K562 (cell line): ENCODE results near the gene COL4A6. TPM values are rescaled to one million over a fixed set of nuclear protein-coding genes. Genes with fewer than 3 reads are reported as not detected.
"Not testable (repeated sequence)": the region's sequence is repeated elsewhere in the genome, so short reads cannot be mapped to it uniquely, and the experiment has no call there.

Experiments
- ATAC-seq: fragments of 200-7000 bp; cut with Tn5 transposase; 3 replicates; pipeline ENCODE4 v1.9.1; 2020; ENCODE audit warnings: moderate library complexity
- BruUV-seq: library from RNA; stranded (reverse); fragments of 400-500 nt; replicated peaks from 2 replicates; lab custom pipeline; 2021; lab: Mats Ljungman, UMichigan
- CTCF ChIA-PET: fragments of 300-600 bp; formaldehyde crosslinking; extraction: SDS; loops from one replicate; lab custom pipeline; 2021; ENCODE audit warnings: low intra/inter-chr PET ratio; lab: Yijun Ruan, JAX
- POLR2A ChIA-PET: fragments of 300-600, 350-650 bp; sonication (Branson Sonifier 250); formaldehyde crosslinking; extraction: SDS; loops from one replicate; lab custom pipeline; 2021; ENCODE audit warnings: antibody characterized with exemption, inconsistent platforms; lab: Yijun Ruan, JAX
- DNase-seq, 4 experiments: peaks; one replicate each; pipeline versions ENCODE4 v3.0.0 to v3.0.0-alpha.2; 2011 to 2018; ENCODE audit warnings: low spot score in 3 of 4, mixed read lengths in 3 of 4; ENCODE audit errors: extremely low read depth in 1 of 4
- FAIRE-seq: peaks from 2 replicates; lab custom pipeline; 2011; peaks lifted over from hg19 to GRCh38; lab: Jason Lieb, UNC
- H2AFZ ChIP-seq: 2 replicates; pipeline ENCODE4 v1.6.0; 2011; ENCODE audit warnings: low read depth, low read length, control low read depth, inconsistent platforms
- H3K27ac ChIP-seq: fragments of 200-600 bp; 3 replicates; pipeline ENCODE4 v1.8.0; 2011; ENCODE audit warnings: low read depth, mild to moderate bottlenecking, control low read depth, inconsistent platforms, low read length, moderate library complexity, mixed read lengths; ENCODE audit errors: extremely low read depth
- H3K27me3 ChIP-seq, 2 experiments: fragments of 300-600 bp in 1 of 2; 2 replicates in 1 of 2; 3 replicates in 1 of 2; pipeline versions ENCODE4 v1.6.0 to v1.8.0; 2011; ENCODE audit warnings: inconsistent platforms in 2 of 2, low read length in 2 of 2, mild to moderate bottlenecking in 1 of 2, mixed read lengths in 1 of 2, moderate library complexity in 1 of 2; ENCODE audit not compliant: control insufficient read depth in 2 of 2, insufficient read depth in 2 of 2
- H3K36me3 ChIP-seq: fragments of 300-600 bp; 3 replicates; pipeline ENCODE4 v1.8.0; 2011; ENCODE audit warnings: mild to moderate bottlenecking, low read length, inconsistent platforms; ENCODE audit not compliant: control insufficient read depth, insufficient read depth
- H3K4me1 ChIP-seq, 2 experiments: fragments of 200-600 bp in 1 of 2; replicated peaks in 1 of 2; 2 replicates in 1 of 2; 3 replicates in 1 of 2; pipeline versions ENCODE4 v1.5.1 to v1.8.0; 2011; ENCODE audit warnings: inconsistent platforms in 2 of 2, low read length in 2 of 2, mild to moderate bottlenecking in 1 of 2, mixed read lengths in 1 of 2, moderate library complexity in 1 of 2; ENCODE audit not compliant: control insufficient read depth in 2 of 2, insufficient read depth in 2 of 2
- H3K4me2 ChIP-seq: 2 replicates; pipeline ENCODE4 v1.6.1; 2011; ENCODE audit warnings: low read length, control low read depth, inconsistent platforms, mixed read lengths; ENCODE audit not compliant: insufficient read depth
- H3K4me3 ChIP-seq: fragments of 200-600 bp; sonication (generic), shearing (Covaris generic); 2 replicates; pipeline ENCODE4 v1.5.1; 2016; ENCODE audit warnings: control low read depth, inconsistent platforms
- H3K79me2 ChIP-seq: fragments of 200-600 bp; 3 replicates; pipeline ENCODE4 v1.8.0; 2011; ENCODE audit warnings: low read length, inconsistent platforms; ENCODE audit not compliant: control insufficient read depth, insufficient read depth
- H3K9ac ChIP-seq, 2 experiments: 2 replicates each; pipeline versions ENCODE4 v1.6.0 to v1.6.1; 2011; ENCODE audit warnings: low read depth in 2 of 2, low read length in 2 of 2, control low read depth in 1 of 2, inconsistent platforms in 1 of 2, mild to moderate bottlenecking in 1 of 2, mixed read lengths in 1 of 2; ENCODE audit not compliant: insufficient read depth in 1 of 2
- H3K9me1 ChIP-seq: one replicate; pipeline ENCODE4 v1.6.0; 2011; ENCODE audit warnings: inconsistent platforms, mild to moderate bottlenecking, low read length, moderate library complexity; ENCODE audit not compliant: control insufficient read depth, insufficient read depth
- H3K9me3 ChIP-seq: replicated peaks from 2 replicates; pipeline ENCODE4 v1.5.1; 2011; ENCODE audit warnings: low read depth, low read length, inconsistent platforms; ENCODE audit not compliant: control insufficient read depth, insufficient read depth
- H4K20me1 ChIP-seq: replicated peaks from 2 replicates; pipeline ENCODE4 v1.6.1; 2011; ENCODE audit warnings: low read length, inconsistent platforms, mixed read lengths; ENCODE audit not compliant: control insufficient read depth, insufficient read depth
- CHD2 ChIP-seq: IDR thresholded peaks from 2 replicates; pipeline ENCODE4 v1.6.1; 2011; ENCODE audit warnings: low read depth, low read length
- FOXA3 ChIP-seq, 2 experiments: fragments of 450-650 bp in 1 of 2; sonication (generic) in 1 of 2; formaldehyde crosslinking; IDR thresholded peaks in 1 of 2; conservative IDR thresholded peaks in 1 of 2; 2 replicates each; pipeline versions ENCODE4 v1.4.0 to v1.8.0; 2020 to 2022; ENCODE audit warnings: mild to moderate bottlenecking in 2 of 2, missing genetic modification reagents in 1 of 2
- KDM5B ChIP-seq: fragments of 200-600 bp; sonication (generic); IDR thresholded peaks from 2 replicates; pipeline ENCODE4 v1.6.1; 2012; ENCODE audit warnings: low read depth, mild to moderate bottlenecking, moderate library complexity, low read length, control low read depth, inconsistent platforms; ENCODE audit not compliant: insufficient replicate concordance
- PHF8 ChIP-seq: fragments of 200-600 bp; sonication (generic); IDR thresholded peaks from 2 replicates; pipeline ENCODE4 v1.6.1; 2012; ENCODE audit warnings: mixed run types, mild to moderate bottlenecking, inconsistent platforms, low read length, moderate library complexity, borderline replicate concordance
- RBM25 ChIP-seq: fragments of 200-400 bp; formaldehyde crosslinking; IDR thresholded peaks from 2 replicates; pipeline ENCODE4 v1.6.1; 2018; ENCODE audit warnings: low read length, low read depth, moderate library complexity; ENCODE audit not compliant: severe bottlenecking
- RBM34 ChIP-seq: fragments of 200-400 bp; formaldehyde crosslinking; IDR thresholded peaks from 2 replicates; pipeline ENCODE4 v1.6.1; 2018; ENCODE audit warnings: low read length, borderline replicate concordance; ENCODE audit not compliant: insufficient read depth
- WHSC1 ChIP-seq: IDR thresholded peaks from one replicate; pipeline ENCODE4 v1.6.1; 2012; ENCODE audit warnings: low read length, control low read depth, inconsistent platforms
- WGBS: fragments of 100-300 bp; shearing (Covaris generic); methylation state at CpG from one replicate; pipeline ENCODE4 v1.1.6; 2016; ENCODE audit warnings: low coverage, mixed read lengths; ENCODE audit not compliant: insufficient coverage; ENCODE audit errors: missing lambda C conversion rate; 5-methylcytosine and 5-hydroxymethylcytosine counted together
- in situ Hi-C: fragments of 300-500 bp; cut with MboI; formaldehyde crosslinking; loops from 4 replicates; pipeline ENCODE4 v1.15.0; 2018; ENCODE audit warnings: inconsistent platforms, mixed read lengths
- intact Hi-C: fragments of 100-400 bp; cut with micrococcal nuclease; formaldehyde crosslinking; loops from 2 replicates; pipeline ENCODE4 v1.14.2; 2022
- polyA plus RNA-seq, 8 experiments: library from polyadenylated mRNA; depleted of rRNA in 4 of 8; stranded (reverse) in 5 of 8; unstranded in 3 of 8; fragments of >200 nt; fragmentation: Nextera tagmentation in 2 of 8; fragmentation: Illumina TruSeq in 1 of 8; extraction: Ambion mirVana in 2 of 8; extraction: Trizol in 1 of 8; gene quantifications; 2 replicates each; pipeline versions ENCODE4 v1.2.1 to v1.2.3, GENCODE V29; 2011 to 2014; ENCODE audit warnings: inconsistent platforms in 1 of 8, missing spikeins in 1 of 8
- total RNA-seq, 7 experiments: library from RNA; depleted of rRNA in 6 of 7; stranded (reverse); fragments of >200 nt in 6 of 7; fragmentation: Illumina TruSeq in 2 of 7; extraction: Trizol in 2 of 7; gene quantifications; 2 replicates each; pipeline versions ENCODE4 v1.2.1 to v1.2.3, GENCODE V29; 2011 to 2021; ENCODE audit warnings: low replicate concordance in 1 of 7
- TF ChIP-seq, protein P1 (sequence below): sonication (generic); formaldehyde crosslinking; IDR thresholded peaks from 2 replicates; pipeline ENCODE4 v1.4.0; 2020; ENCODE audit warnings: mild to moderate bottlenecking, missing genetic modification reagents
- TF ChIP-seq, protein P2 (sequence below): fragments of 250-450 bp; sonication (Bioruptor Pico); IDR thresholded peaks from 2 replicates; pipeline ENCODE4 v1.5.0; 2021

Gene COL4A6
- total and polyA plus RNA-seq, 9 of the 15 experiments (the other 6 are each of a cell fraction or from before 2014, with no cell fraction given) = 0.02 to 0.05 TPM; not detected in 7

DNA sequence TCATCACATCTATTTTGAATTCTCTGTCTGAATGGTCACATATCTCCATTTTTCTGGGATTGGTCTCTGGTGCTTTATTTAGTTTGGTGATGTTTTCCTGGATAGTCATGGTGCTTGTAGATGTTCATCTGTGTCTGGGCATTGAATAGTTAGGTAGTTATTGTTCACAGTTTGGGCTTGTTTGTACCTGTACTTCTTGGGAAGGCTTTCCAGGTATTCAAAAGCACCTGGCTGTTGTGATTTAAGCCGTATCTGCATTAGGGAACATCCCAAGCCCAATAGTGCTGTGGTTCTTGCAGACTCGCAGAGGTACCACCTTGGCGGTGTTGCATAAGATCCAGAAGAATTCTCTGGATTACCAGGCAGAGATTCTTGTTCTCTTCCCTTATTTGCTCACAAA is 46.0 kb upstream of the COL4A6 start (continued):
- TF ChIP-seq CHD2 = no peak
- TF ChIP-seq WHSC1 = no peak
- TF ChIP-seq FOXA3 (CRISPR knock-in tag; conservative IDR thresholded peaks at IDR 0.05 in 1 of 2, IDR thresholded peaks at IDR 0.05 in 1 of 2) = no peak
- TF ChIP-seq RBM25 = no peak

DNA sequence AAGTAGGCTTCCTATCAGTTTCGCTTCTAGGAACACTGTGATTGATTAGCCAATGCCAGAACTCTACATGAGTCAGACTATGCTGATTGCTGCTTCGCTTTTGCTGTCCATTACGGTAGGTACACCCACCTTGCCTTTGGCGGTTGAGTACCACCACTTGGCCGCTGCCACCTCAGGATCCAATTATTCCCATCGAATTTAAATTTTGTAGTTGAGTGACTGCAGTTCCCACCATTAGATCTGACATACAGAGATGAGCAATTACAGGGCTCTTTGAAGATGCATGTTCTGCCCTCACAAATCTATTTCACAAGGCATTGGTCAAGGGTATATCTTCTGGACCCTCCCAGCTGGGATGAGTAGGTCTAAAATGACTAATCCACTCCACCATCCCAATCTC is 43.3 kb upstream of the COL4A6 start:
- ATAC-seq, DNase-seq, H3K9ac ChIP-seq, H3K27me3 ChIP-seq, H3K36me3 ChIP-seq, H3K27ac ChIP-seq, BruUV-seq, H3K9me1 ChIP-seq, H3K79me2 ChIP-seq, H3K4me3 ChIP-seq, in situ Hi-C loops, CTCF ChIA-PET, POLR2A ChIA-PET, H3K4me2 ChIP-seq, H3K4me1 ChIP-seq, H2AFZ ChIP-seq, H4K20me1 ChIP-seq, H3K9me3 ChIP-seq, intact Hi-C loops, FAIRE-seq: not testable (repeated sequence)
- 6% methylated on average over 6 of the region's 6 CpGs for WGBS

DNA sequence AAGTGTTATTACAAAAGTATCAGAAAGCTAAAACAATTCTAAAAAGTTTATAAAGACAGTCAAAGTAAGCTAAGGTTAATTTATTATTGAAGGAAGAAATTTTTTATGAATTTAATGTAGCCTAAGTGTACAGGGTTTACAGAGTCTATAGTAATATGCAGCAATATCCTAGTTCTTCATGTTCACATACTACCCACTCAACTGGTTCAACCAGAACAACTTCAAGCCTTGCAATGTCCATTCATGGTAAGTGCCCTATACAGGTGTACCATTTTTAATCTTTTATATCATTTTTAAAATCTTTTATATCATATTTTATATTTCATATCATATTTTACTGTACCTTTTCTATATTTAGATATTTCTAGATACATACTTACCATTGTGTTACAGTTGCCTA is 35.8 kb upstream of the COL4A6 start:
- no peaks in the 10 kb centered on the region for H3K36me3 ChIP-seq
- no peaks in the 10 kb centered on the region for H3K9me3 ChIP-seq
- H3K4me3 ChIP-seq = no peak overlapping the region
- no peak overlapping the region for H3K9ac ChIP-seq
- intact Hi-C loops = no loop called here
- FAIRE-seq (no peak), DNase-seq (no peak), ATAC-seq (no peak)
- no peak overlapping the region for H2AFZ ChIP-seq
- in situ Hi-C loops = no loop called here
- H3K27me3 ChIP-seq = no peaks in the 10 kb centered on the region
- no peaks in the 10 kb centered on the region for H3K79me2 ChIP-seq
- TF ChIP-seq, protein P1, sequence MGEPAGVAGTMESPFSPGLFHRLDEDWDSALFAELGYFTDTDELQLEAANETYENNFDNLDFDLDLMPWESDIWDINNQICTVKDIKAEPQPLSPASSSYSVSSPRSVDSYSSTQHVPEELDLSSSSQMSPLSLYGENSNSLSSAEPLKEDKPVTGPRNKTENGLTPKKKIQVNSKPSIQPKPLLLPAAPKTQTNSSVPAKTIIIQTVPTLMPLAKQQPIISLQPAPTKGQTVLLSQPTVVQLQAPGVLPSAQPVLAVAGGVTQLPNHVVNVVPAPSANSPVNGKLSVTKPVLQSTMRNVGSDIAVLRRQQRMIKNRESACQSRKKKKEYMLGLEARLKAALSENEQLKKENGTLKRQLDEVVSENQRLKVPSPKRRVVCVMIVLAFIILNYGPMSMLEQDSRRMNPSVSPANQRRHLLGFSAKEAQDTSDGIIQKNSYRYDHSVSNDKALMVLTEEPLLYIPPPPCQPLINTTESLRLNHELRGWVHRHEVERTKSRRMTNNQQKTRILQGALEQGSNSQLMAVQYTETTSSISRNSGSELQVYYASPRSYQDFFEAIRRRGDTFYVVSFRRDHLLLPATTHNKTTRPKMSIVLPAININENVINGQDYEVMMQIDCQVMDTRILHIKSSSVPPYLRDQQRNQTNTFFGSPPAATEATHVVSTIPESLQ (CRISPR knock-in tag) = no peak
- TF ChIP-seq, protein P2, sequence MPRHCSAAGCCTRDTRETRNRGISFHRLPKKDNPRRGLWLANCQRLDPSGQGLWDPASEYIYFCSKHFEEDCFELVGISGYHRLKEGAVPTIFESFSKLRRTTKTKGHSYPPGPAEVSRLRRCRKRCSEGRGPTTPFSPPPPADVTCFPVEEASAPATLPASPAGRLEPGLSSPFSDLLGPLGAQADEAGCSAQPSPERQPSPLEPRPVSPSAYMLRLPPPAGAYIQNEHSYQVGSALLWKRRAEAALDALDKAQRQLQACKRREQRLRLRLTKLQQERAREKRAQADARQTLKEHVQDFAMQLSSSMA (CRISPR knock-in tag) = no peak
- TF ChIP-seq PHF8 (no peak), RBM34 (no peak), KDM5B (no peak)
- no peak overlapping the region for H3K27ac ChIP-seq
- H3K4me1 ChIP-seq = no peaks in the 10 kb centered on the region
- no peaks in the 10 kb centered on the region for H4K20me1 ChIP-seq
- no peaks in the 10 kb centered on the region for H3K9me1 ChIP-seq
- H3K4me2 ChIP-seq = no peak overlapping the region
- CTCF ChIA-PET = no interaction called here
- no TSS peak for BruUV-seq
- POLR2A ChIA-PET = no interaction called here
